GM12872 (cell line): ENCODE results near the gene EPB41L2.

Source experiments
- TF ChIP-seq, protein P1 (sequence below): IDR thresholded peaks from 3 replicates; pipeline ENCODE4 v1.5.1; 2011; ENCODE audit warnings: low read depth, mild to moderate bottlenecking, low read length, moderate library complexity; ENCODE audit not compliant: insufficient read depth

EPB41L2 gene

GRCh38 chr6:130794738-130795137 lies 268.3 kb downstream of the EPB41L2 start:
- TF ChIP-seq, protein P1, sequence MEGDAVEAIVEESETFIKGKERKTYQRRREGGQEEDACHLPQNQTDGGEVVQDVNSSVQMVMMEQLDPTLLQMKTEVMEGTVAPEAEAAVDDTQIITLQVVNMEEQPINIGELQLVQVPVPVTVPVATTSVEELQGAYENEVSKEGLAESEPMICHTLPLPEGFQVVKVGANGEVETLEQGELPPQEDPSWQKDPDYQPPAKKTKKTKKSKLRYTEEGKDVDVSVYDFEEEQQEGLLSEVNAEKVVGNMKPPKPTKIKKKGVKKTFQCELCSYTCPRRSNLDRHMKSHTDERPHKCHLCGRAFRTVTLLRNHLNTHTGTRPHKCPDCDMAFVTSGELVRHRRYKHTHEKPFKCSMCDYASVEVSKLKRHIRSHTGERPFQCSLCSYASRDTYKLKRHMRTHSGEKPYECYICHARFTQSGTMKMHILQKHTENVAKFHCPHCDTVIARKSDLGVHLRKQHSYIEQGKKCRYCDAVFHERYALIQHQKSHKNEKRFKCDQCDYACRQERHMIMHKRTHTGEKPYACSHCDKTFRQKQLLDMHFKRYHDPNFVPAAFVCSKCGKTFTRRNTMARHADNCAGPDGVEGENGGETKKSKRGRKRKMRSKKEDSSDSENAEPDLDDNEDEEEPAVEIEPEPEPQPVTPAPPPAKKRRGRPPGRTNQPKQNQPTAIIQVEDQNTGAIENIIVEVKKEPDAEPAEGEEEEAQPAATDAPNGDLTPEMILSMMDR, result no peak

GRCh38 chr6:130794010-130794697 lies 268.9 kb downstream of the EPB41L2 start:
- TF ChIP-seq, protein P1, result no peak
